ENCODE data around the gene SCGB3A2. TPM values are rescaled to one million over a fixed set of nuclear protein-coding genes. Genes with fewer than 3 reads are reported as not detected.

Gene SCGB3A2
- total and polyA plus RNA-seq, 2 of the 8 experiments (the other 6 are each of a cell fraction or from before 2014, with no cell fraction given), result 47.1 to 63.6 TPM

DNA sequence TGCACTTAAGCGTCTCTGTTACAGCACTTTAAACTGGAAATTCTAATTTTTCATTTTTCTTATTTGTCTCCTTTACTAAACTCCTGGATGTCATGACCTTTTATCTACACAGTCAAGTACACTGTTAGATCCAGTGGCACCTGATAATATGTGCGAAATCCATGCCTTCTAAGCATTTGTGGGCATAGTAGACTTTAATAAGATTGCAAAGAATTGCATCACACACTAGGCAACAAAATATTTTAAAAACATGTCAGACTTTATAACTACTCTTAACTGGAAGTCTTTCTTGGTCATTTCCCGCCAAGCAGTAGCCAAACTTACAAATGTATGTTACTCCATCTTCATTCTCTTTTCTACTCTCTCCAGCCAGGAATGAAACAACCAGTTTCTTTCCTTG lies 42.1 kb upstream of the SCGB3A2 start:
- no peak overlapping the region for H2BK12ac ChIP-seq (ENCODE audit: low read depth, low read length)
- no peaks in the 10 kb centered on the region for H4K20me1 ChIP-seq (replicated peaks in 1 of 2; ENCODE audit: control insufficient read depth in 1 of 2, insufficient read depth in 2 of 2, low read length in 2 of 2)
- WGBS, 2 experiments (ENCODE audit: extremely low coverage in 1 of 2, insufficient coverage in 1 of 2, insufficient read length in 1 of 2, insufficient replicate concordance in 2 of 2, low coverage in 1 of 2, low lambda C conversion rate in 2 of 2, missing lambda C conversion rate in 1 of 2), result 89% methylated on average over 3 of the region's 3 CpGs; no CpG with 5 or more reads in 1 of the 2 experiments
- POLR2A ChIA-PET (ENCODE audit: partially characterized antibody), result interaction anchor here (1.3 to 1.9 kb wide), 2 partner anchors 13 to 15 kb away, joined by 3 to 9 read pairs; no protein-coding TSS in a partner anchor
- H3K14ac ChIP-seq (ENCODE audit: insufficient read length), result no peak overlapping the region
- H3K36me3 ChIP-seq (ENCODE audit: control insufficient read depth in 2 of 4, insufficient read depth in 4 of 4, low read length in 3 of 4), result no peaks in the 10 kb centered on the region; a peak in 1 of 8 replicates
- H2BK15ac ChIP-seq (ENCODE audit: low read length), result no peak overlapping the region
- H4K91ac ChIP-seq (replicated peaks; ENCODE audit: insufficient read length, low read length), result no peak overlapping the region
- no peaks in the 10 kb centered on the region for H3K4me1 ChIP-seq (replicated peaks in 1 of 4; ENCODE audit: control insufficient read depth in 3 of 4, insufficient read depth in 4 of 4, low read length in 3 of 4)
- H3K4ac ChIP-seq (replicated peaks; ENCODE audit: insufficient read length, low read depth, low read length), result no peak overlapping the region
- H3K18ac ChIP-seq (ENCODE audit: extremely low read depth, low read length), result no peak overlapping the region
- no peak overlapping the region for H3K4me3 ChIP-seq (ENCODE audit: extremely low read depth in 1 of 4, insufficient read depth in 2 of 4, low read depth in 3 of 4, low read length in 4 of 4)
- H4K5ac ChIP-seq (ENCODE audit: insufficient read length, low read depth, low read length), result no peak overlapping the region
- H3K4me2 ChIP-seq (ENCODE audit: insufficient read depth in 1 of 2, low read depth in 2 of 2, low read length in 2 of 2), result no peak overlapping the region
- no peak for FAIRE-seq
- no peak overlapping the region for H3K56ac ChIP-seq (replicated peaks; ENCODE audit: insufficient read length, low read depth, low read length)
- no peak overlapping the region for H3K9ac ChIP-seq (replicated peaks in 1 of 4; ENCODE audit: extremely low read depth in 1 of 4, low read depth in 3 of 4, low read length in 3 of 4)
- no peak overlapping the region for H2BK20ac ChIP-seq (ENCODE audit: low read length)
- no peak overlapping the region for H3K23ac ChIP-seq (ENCODE audit: insufficient read length)
- no peak overlapping the region for H2AK5ac ChIP-seq (ENCODE audit: low read depth, low read length)
- H4K8ac ChIP-seq (ENCODE audit: extremely low read depth, insufficient read depth, low read length), result no peak overlapping the region
- H3K79me2 ChIP-seq (ENCODE audit: control insufficient read depth in 1 of 2, insufficient read depth in 2 of 2, low read length in 2 of 2), result no peaks in the 10 kb centered on the region
- DNase-seq (ENCODE audit: low read depth in 1 of 2, low spot score in 2 of 2), result no peak
- H3K23me2 ChIP-seq (ENCODE audit: low read depth, low read length), result no peaks in the 10 kb centered on the region
- no peak overlapping the region for H2BK120ac ChIP-seq (replicated peaks; ENCODE audit: low read depth, low read length)
- H3K27ac ChIP-seq (ENCODE audit: low read depth, low read length), result no peak overlapping the region
- CTCF ChIA-PET (ENCODE audit: partially characterized antibody), result interaction anchor here (1.0 to 2.2 kb wide), 2 partner anchors 12 to 13 kb away, joined by 3 to 5 read pairs; no protein-coding TSS in a partner anchor
- H2BK5ac ChIP-seq (ENCODE audit: low read depth, low read length), result no peak overlapping the region
- no peaks in the 10 kb centered on the region for H3K9me3 ChIP-seq (ENCODE audit: insufficient read depth in 2 of 2, low read depth in 1 of 2, low read length in 1 of 2)
- H3K27me3 ChIP-seq (replicated peaks in 1 of 4; ENCODE audit: control insufficient read depth in 3 of 4, extremely low read depth in 1 of 4, insufficient read depth in 3 of 4, low read length in 3 of 4), result no peaks in the 10 kb centered on the region
- no peak overlapping the region for H2AFZ ChIP-seq (ENCODE audit: low read length)
- no peaks in the 10 kb centered on the region for H3K79me1 ChIP-seq (ENCODE audit: low read depth, low read length)
- TF ChIP-seq JUND (IDR thresholded peaks at IDR 0.05; ENCODE audit: low read length) (no peak), KDM4A (IDR thresholded peaks at IDR 0.05; ENCODE audit: low read depth, low read length, severe bottlenecking) (no peak)
